Mesenteric fat pad (tissue), 1 donor: ENCODE results near the gene RNF115. TPM values are rescaled to one million over a fixed set of nuclear protein-coding genes. Genes with fewer than 3 reads are reported as not detected.
A peak's percentile ranks its signal among the peaks of the same experiment; 100 is the strongest.
"Not testable (repeated sequence)": the region's sequence is repeated elsewhere in the genome, so short reads cannot be mapped to it uniquely, and the experiment has no call there.

ENCODE experiments used
- DNase-seq: peaks from one replicate; pipeline ENCODE4 v3.0.0-alpha.2; 2020; ENCODE audit warnings: low spot score
- total RNA-seq: library from RNA; stranded (reverse); fragmentation: NEBNext Ultra II Directional; extraction: Animal tissue kit (Norgen Biotek cat#: 25700); gene quantifications from one replicate; pipeline ENCODE4 v1.2.1, GENCODE V29; 2021
- donor health status: DM: yes; HTN: yes; CAD: no.

RNF115 gene
- total RNA-seq, 1 donor from 2014 or later, result 15.1 TPM

- DNase-seq, result no peak
Measured at GRCh38 chr1:145747398-145748247, 76.3 kb downstream of the RNF115 start.

GRCh38 chr1:145740269-145740668 lies 83.6 kb downstream of the RNF115 start:
- DNase-seq, result no peak

- no peak for DNase-seq
Measured at GRCh38 chr1:145736191-145736590, 87.7 kb downstream of the RNF115 start.

- DNase-seq, result no peak
Measured at GRCh38 chr1:145730900-145731299, 93.0 kb downstream of the RNF115 start.

- no peak for DNase-seq
Measured at GRCh38 chr1:145730467-145730866, 93.4 kb downstream of the RNF115 start.

- no peak for DNase-seq
Measured at GRCh38 chr1:145729666-145730436, 94.0 kb downstream of the RNF115 start.

GRCh38 chr1:145729196-145729595 lies 94.7 kb downstream of the RNF115 start:
- no peak for DNase-seq

GRCh38 chr1:145726193-145726592 lies 97.7 kb downstream of the RNF115 start:
- not testable (repeated sequence) for DNase-seq

GRCh38 chr1:145720878-145721671 lies 102.8 kb downstream of the RNF115 start:
- DNase-seq, result peak; percentile 93

GRCh38 chr1:145720556-145720877 lies 103.4 kb downstream of the RNF115 start:
- DNase-seq, result no peak

GRCh38 chr1:145719230-145720079 lies 104.4 kb downstream of the RNF115 start, which contains the start of gene CD160:
Gene CD160 (plus strand): TSS chr1:145719499. CDS start chr1:145728328, 8,829 bp downstream.
- DNase-seq, result no peak

- DNase-seq, result not testable (repeated sequence)
Measured at GRCh38 chr1:145718465-145718864, 105.4 kb downstream of the RNF115 start.

- DNase-seq, result no peak
Measured at GRCh38 chr1:145717833-145718232, 106.1 kb downstream of the RNF115 start.

- DNase-seq, result no peak
Measured at GRCh38 chr1:145716641-145717345, 107.1 kb downstream of the RNF115 start.

GRCh38 chr1:145714524-145715111 lies 109.3 kb downstream of the RNF115 start:
- no peak for DNase-seq

GRCh38 chr1:145711213-145711651 lies 112.7 kb downstream of the RNF115 start:
- no peak for DNase-seq

- no peak for DNase-seq
Measured at GRCh38 chr1:145710291-145711027, 113.4 kb downstream of the RNF115 start.

GRCh38 chr1:145708063-145708462 lies 115.8 kb downstream of the RNF115 start:
- no peak for DNase-seq
